K562 (cell line): ENCODE results near the gene RBKS. TPM values are rescaled to one million over a fixed set of nuclear protein-coding genes. Genes with fewer than 3 reads are reported as not detected.

ENCODE experiments used
- CBX2 ChIP-seq: fragments of 200-600 bp; sonication (generic); IDR thresholded peaks from one replicate; pipeline ENCODE4 v1.6.1; 2012; ENCODE audit warnings: mild to moderate bottlenecking, low read length, inconsistent platforms; ENCODE audit not compliant: insufficient read depth, poor library complexity, severe bottlenecking
- CHAMP1 ChIP-seq: fragments of 450-650 bp; IDR thresholded peaks from 2 replicates; pipeline ENCODE4 v1.6.1; 2016; ENCODE audit warnings: mild to moderate bottlenecking
- CREB1 ChIP-seq, 2 experiments: sonication (generic) in 1 of 2; formaldehyde crosslinking in 1 of 2; IDR thresholded peaks; 2 replicates each; pipeline versions ENCODE4 v1.6.1 to v1.8.0; 2012 to 2022; ENCODE audit warnings: inconsistent platforms in 1 of 2, mild to moderate bottlenecking in 1 of 2, missing genetic modification reagents in 1 of 2, moderate library complexity in 1 of 2
- CXXC5 ChIP-seq: fragments of 250-450 bp; sonication (Bioruptor Pico); IDR thresholded peaks from 2 replicates; pipeline ENCODE4 v1.8.0; 2022; ENCODE audit warnings: inconsistent platforms, mild to moderate bottlenecking, moderate library complexity
- DMBX1 ChIP-seq: fragments of 250-450 bp; sonication (Bioruptor Pico); IDR thresholded peaks from 2 replicates; pipeline ENCODE4 v1.8.0; 2022; ENCODE audit warnings: inconsistent platforms, mild to moderate bottlenecking, moderate library complexity, borderline replicate concordance
- E2F3 ChIP-seq: fragments of 250-450 bp; sonication (Bioruptor Pico); IDR thresholded peaks from 2 replicates; pipeline ENCODE4 v1.4.0; 2020; ENCODE audit warnings: mild to moderate bottlenecking
- JUN ChIP-seq, 2 experiments: sonication (generic) in 1 of 2; formaldehyde crosslinking in 1 of 2; IDR thresholded peaks; 2 replicates each; pipeline versions ENCODE4 v1.6.1 to v1.8.0; 2012 to 2022; ENCODE audit warnings: borderline replicate concordance in 2 of 2, mild to moderate bottlenecking in 2 of 2, improper control_type of control experiment in 1 of 2, low read depth in 1 of 2, low read length in 1 of 2, missing genetic modification reagents in 1 of 2
- MTA2 ChIP-seq: fragments of 450-650 bp; IDR thresholded peaks from 2 replicates; pipeline ENCODE4 v1.6.1; 2016; ENCODE audit warnings: low read depth
- NCOA2 ChIP-seq, 2 experiments: fragments of 450-650 bp; IDR thresholded peaks; 2 replicates each; pipeline ENCODE4 v1.6.1; 2018; ENCODE audit warnings: mild to moderate bottlenecking in 2 of 2, moderate library complexity in 1 of 2; ENCODE audit not compliant: partially characterized antibody in 2 of 2
- NFYB ChIP-seq: IDR thresholded peaks from 2 replicates; pipeline ENCODE4 v1.6.1; 2011; ENCODE audit warnings: mild to moderate bottlenecking, moderate library complexity; ENCODE audit not compliant: insufficient read length; ENCODE audit errors: extremely low read depth
- NUFIP1 ChIP-seq: fragments of 450-650 bp; IDR thresholded peaks from 2 replicates; pipeline ENCODE4 v1.6.1; 2018; ENCODE audit not compliant: partially characterized antibody
- POLR2H ChIP-seq: IDR thresholded peaks from 2 replicates; pipeline ENCODE4 v1.6.1; 2016; ENCODE audit warnings: missing genetic modification characterization, low read depth, mild to moderate bottlenecking, control low read depth, missing compliant biosample characterization, moderate library complexity
- RBM39 ChIP-seq: fragments of 200-400 bp; formaldehyde crosslinking; optimal IDR thresholded peaks from 2 replicates; pipeline ENCODE3; 2018; ENCODE audit warnings: low read depth, low read length
- THRB ChIP-seq: fragments of 450-650 bp; formaldehyde crosslinking; conservative IDR thresholded peaks from 2 replicates; pipeline ENCODE4 v1.4.0; 2022; ENCODE audit warnings: mild to moderate bottlenecking, missing genetic modification characterization
- ZC3H4 ChIP-seq: sonication (generic); formaldehyde crosslinking; IDR thresholded peaks from 2 replicates; pipeline ENCODE4 v1.9.0; 2021; ENCODE audit warnings: missing genetic modification reagents, borderline replicate concordance
- ZNF561 ChIP-seq: fragments of 450-650 bp; formaldehyde crosslinking; conservative IDR thresholded peaks from 2 replicates; pipeline ENCODE4 v1.4.0; 2020; ENCODE audit warnings: mild to moderate bottlenecking, moderate library complexity
- ZNF740 ChIP-seq, 3 experiments: fragments of 200-800 bp in 1 of 3; sonication (Bioruptor generic) in 1 of 3; sonication (generic) in 1 of 3; formaldehyde crosslinking in 1 of 3; IDR thresholded peaks; 2 replicates each; pipeline versions ENCODE4 v1.6.1 to v1.8.0; 2016 to 2022; ENCODE audit warnings: mild to moderate bottlenecking in 2 of 3, missing compliant biosample characterization in 2 of 3, missing genetic modification characterization in 2 of 3, missing genetic modification reagents in 1 of 3
- ZNF830 ChIP-seq: fragments of 250-450 bp; sonication (Bioruptor Pico); IDR thresholded peaks from 2 replicates; pipeline ENCODE4 v1.5.0; 2021; ENCODE audit warnings: mild to moderate bottlenecking
- ZSCAN32 ChIP-seq: fragments of 450-650 bp; formaldehyde crosslinking; IDR thresholded peaks from 2 replicates; pipeline ENCODE4 v1.4.0; 2020; ENCODE audit warnings: mild to moderate bottlenecking, moderate library complexity
- polyA plus RNA-seq, 8 experiments: library from polyadenylated mRNA; depleted of rRNA in 4 of 8; stranded (reverse) in 5 of 8; unstranded in 3 of 8; fragments of >200 nt; fragmentation: Nextera tagmentation in 2 of 8; fragmentation: Illumina TruSeq in 1 of 8; extraction: Ambion mirVana in 2 of 8; extraction: Trizol in 1 of 8; gene quantifications; 2 replicates each; pipeline versions ENCODE4 v1.2.1 to v1.2.3, GENCODE V29; 2011 to 2014; ENCODE audit warnings: inconsistent platforms in 1 of 8, missing spikeins in 1 of 8
- total RNA-seq, 7 experiments: library from RNA; depleted of rRNA in 6 of 7; stranded (reverse); fragments of >200 nt in 6 of 7; fragmentation: Illumina TruSeq in 2 of 7; extraction: Trizol in 2 of 7; gene quantifications; 2 replicates each; pipeline versions ENCODE4 v1.2.1 to v1.2.3, GENCODE V29; 2011 to 2021; ENCODE audit warnings: low replicate concordance in 1 of 7
- TF ChIP-seq, protein P1 (sequence below): fragments of 450-650 bp; IDR thresholded peaks from 2 replicates; pipeline ENCODE4 v1.6.1; 2016

The RBKS gene
- total and polyA plus RNA-seq, 9 of the 15 experiments (the other 6 are each of a cell fraction or from before 2014, with no cell fraction given): 0.06 to 0.39 (median 0.19) TPM

GRCh38 chr2:27756544-27757498, 133.4 kb downstream of the RBKS start (continued):
- TF ChIP-seq RBM39: no peak
- TF ChIP-seq CXXC5: peak; percentile 70
- no peak for TF ChIP-seq ZNF740 (CRISPR knock-in tag; IDR thresholded peaks at IDR 0.05)
- TF ChIP-seq ZNF740 (tag; IDR thresholded peaks at IDR 0.05): no peak
- no peak for TF ChIP-seq NUFIP1
- TF ChIP-seq POLR2H: 0 out of 2 replicates have a peak, but pooled peaks have one; percentile 11
- no peak for TF ChIP-seq CHAMP1
- TF ChIP-seq JUN (IDR thresholded peaks at IDR 0.05; ENCODE audit: borderline replicate concordance, low read depth, low read length): 0 out of 2 replicates have a peak, but pooled peaks have one; percentile 23
- no peak for TF ChIP-seq JUN (CRISPR knock-in tag; IDR thresholded peaks at IDR 0.05; ENCODE audit: borderline replicate concordance)
- TF ChIP-seq ZNF561 (CRISPR knock-in tag): no peak
- 0 out of 2 replicates have a peak, but pooled peaks have one; percentile 38 for TF ChIP-seq THRB (CRISPR knock-in tag)
- no peak for TF ChIP-seq ZC3H4 (CRISPR knock-in tag)
- TF ChIP-seq, protein P1, sequence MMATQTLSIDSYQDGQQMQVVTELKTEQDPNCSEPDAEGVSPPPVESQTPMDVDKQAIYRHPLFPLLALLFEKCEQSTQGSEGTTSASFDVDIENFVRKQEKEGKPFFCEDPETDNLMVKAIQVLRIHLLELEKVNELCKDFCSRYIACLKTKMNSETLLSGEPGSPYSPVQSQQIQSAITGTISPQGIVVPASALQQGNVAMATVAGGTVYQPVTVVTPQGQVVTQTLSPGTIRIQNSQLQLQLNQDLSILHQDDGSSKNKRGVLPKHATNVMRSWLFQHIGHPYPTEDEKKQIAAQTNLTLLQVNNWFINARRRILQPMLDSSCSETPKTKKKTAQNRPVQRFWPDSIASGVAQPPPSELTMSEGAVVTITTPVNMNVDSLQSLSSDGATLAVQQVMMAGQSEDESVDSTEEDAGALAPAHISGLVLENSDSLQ: peak; percentile 80
- no peak for TF ChIP-seq CBX2
- no peak for TF ChIP-seq ZNF830
- TF ChIP-seq DMBX1 (CRISPR knock-in tag): peak; percentile 67; the same call in 1 of the 2 replicates
- TF ChIP-seq NCOA2 (IDR thresholded peaks at IDR 0.05; ENCODE audit: partially characterized antibody in 2 of 2): no peak
- TF ChIP-seq ZSCAN32: peak; percentile 78
- TF ChIP-seq MTA2: no peak
- TF ChIP-seq E2F3 (CRISPR knock-in tag): no peak
- TF ChIP-seq NFYB: no peak
- no peak for TF ChIP-seq CREB1 (IDR thresholded peaks at IDR 0.05)
- TF ChIP-seq CREB1 (CRISPR knock-in tag; IDR thresholded peaks at IDR 0.05): no peak
